HG03280 (cell line): Measurements from ENCODE around the gene TIMM10.

Experiments
- ATAC-seq: cut with Tn5 transposase; IDR thresholded peaks from one replicate; pipeline ENCODE4 v1.9.1; 2021; ENCODE audit warnings: mild to moderate bottlenecking, moderate library complexity; ENCODE audit not compliant: unreplicated experiment

TIMM10 gene

GRCh38 chr11:57506522-57506921, 24.0 kb downstream of the TIMM10 start:
- ATAC-seq = no peak

DNA sequence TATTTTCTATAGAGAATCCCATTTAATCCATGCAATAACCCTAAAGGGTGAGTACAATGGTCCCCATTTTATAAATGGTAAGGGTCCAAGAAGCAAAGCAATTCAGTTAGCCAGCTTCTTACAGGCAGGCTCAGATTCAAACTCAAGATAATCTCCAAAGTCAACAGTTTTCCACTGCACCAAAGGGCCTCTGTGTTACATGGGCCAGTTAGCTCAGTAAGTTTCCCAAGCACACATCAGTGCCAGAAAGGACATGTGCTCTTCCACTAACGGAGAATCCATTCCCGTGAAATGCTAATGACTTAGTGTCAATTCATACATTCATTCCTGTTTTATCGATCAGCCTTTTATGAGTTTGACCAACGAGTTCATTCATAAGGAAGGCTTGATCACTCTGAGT, 26.0 kb downstream of the TIMM10 start:
- no peak for ATAC-seq

DNA sequence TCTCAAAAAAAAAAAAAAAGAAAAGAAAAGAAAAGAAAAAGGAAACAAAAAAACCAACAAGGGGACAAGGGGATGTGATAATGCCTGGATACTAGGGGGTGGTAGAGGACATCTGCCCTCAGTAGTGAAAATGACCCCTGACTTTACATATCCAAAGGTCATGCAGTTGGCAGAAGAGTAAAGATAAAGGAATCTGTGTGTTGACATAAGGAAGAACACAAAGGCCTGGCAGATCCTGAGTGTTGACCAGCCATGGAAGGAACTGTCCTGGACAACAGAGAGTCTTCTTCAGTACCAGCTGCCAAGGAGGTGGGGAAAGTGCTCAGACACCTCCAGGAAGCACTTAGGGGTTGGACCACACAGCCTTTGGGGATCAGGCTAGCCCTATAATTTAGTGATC, 27.7 kb downstream of the TIMM10 start:
- ATAC-seq = no peak

- no peak for ATAC-seq
Observed at GRCh38 chr11:57502376-57502775, 28.2 kb downstream of the TIMM10 start.

- ATAC-seq = no peak
Observed at GRCh38 chr11:57501953-57502352, 28.6 kb downstream of the TIMM10 start.

- no peak for ATAC-seq
Observed at GRCh38 chr11:57500926-57501325, 29.6 kb downstream of the TIMM10 start.

GRCh38 chr11:57500515-57500914, 30.0 kb downstream of the TIMM10 start:
- no peak for ATAC-seq

- ATAC-seq = no peak
Observed at GRCh38 chr11:57499983-57500461, 30.5 kb downstream of the TIMM10 start.

DNA sequence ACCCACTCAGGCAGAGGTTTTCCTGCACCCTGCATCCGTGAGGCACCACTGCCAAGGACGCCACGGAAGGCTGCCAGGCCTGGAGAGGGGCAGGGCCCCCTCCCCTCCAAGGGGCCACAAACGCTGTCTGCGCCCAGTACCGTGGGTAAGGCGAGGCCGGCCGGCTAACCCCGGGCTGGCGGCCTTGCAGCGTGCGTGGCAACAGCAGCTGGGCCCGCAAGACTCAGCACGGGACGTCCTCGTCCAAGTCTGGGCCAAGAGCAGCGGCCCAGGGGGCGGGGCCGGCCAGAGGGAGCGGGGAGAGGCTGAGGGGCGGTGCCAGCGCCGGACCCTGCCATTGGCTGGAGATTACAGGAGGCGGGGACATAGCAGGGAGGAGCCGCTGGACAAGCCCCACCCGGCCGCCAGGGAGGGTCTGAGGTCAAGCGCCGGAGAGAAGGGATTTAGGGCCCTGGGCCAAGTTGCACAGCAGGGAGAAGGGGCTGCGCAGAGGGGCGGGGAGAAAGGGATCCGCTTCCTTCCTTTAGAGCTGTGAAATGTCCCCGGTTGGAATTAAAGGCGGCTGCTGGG, 31.1 kb downstream of the TIMM10 start:
- ATAC-seq = peak; percentile 91

GRCh38 chr11:57498540-57498939, 32.0 kb downstream of the TIMM10 start:
- ATAC-seq = no peak

GRCh38 chr11:57497303-57498247, 33.0 kb downstream of the TIMM10 start:
- no peak for ATAC-seq

GRCh38 chr11:57496109-57496820, 34.3 kb downstream of the TIMM10 start:
- no peak for ATAC-seq

GRCh38 chr11:57493507-57494503, 36.7 kb downstream of the TIMM10 start:
- peak; percentile 85 for ATAC-seq

- no peak for ATAC-seq
Observed at GRCh38 chr11:57491371-57492061, 39.0 kb downstream of the TIMM10 start.

DNA sequence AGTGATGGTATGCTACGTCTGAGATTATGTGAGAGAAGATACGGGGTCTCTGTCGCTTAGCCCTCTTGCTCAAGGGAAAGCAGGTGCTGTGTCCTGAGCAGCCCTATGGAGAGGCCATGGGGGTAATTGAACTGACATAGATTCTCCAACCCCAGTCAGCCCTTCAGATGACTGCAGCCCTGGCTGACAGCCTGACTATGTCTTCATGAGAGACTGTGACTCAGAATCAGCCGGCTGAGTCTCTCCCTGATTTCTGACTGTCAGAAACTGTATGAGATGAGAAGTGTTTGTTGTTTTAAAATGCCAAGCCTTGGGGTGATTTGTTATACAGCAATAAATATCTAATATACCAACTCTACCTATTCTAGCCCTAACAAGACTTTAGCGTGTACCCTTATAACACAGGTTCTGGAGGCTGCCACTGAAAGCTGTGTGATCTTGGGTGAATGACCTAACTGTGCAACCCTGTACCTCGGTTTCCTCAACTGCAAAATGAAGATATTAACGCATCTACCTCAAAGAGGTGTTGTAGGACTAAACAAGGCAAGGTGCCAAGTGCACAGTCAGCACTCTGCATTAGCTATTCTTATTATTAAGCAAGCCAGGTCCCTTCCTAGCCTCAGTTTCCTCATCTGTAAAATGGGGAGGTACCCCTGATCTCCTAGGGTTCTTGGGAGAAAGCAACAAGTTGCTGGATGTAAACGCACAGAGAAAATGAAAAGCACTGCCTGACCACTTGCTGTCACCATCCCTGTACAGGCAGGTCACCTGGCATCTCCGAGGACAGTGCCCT, 39.9 kb downstream of the TIMM10 start:
- no peak for ATAC-seq

DNA sequence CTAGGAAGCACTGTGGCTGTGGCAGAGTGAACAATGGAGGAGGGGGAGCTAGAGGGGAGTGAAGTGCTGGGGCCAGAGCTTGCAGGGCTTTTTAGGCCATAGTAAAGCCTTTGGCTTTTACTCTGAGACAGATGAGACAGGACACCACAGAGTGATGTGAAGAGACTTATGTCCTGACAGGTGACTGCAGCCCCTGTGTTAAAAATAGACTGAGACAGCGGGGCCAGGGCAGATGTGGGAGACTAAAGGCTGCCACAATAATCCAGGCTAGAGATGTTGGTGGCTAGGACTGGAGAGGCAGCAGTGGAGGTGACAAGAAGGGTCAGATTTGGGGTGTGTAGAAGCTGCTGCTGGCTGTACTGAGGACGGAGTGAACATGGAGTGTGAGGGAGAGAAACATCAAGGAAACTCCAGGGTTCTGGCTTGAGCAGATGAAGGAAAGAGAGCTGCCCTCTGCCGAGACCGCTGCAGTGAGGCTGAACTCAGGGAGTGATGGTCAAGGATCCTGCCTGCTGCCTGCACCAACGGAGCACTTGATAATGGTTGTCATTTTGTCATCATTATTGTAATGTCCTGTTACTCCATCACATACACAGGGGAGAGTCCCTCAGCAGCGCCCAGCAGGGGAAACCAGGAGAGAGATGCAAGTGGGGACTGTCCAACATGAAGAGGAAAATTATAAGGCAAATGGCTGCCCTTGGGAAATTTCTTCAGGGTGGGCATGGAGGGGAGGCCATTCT, 42.5 kb downstream of the TIMM10 start:
- no peak for ATAC-seq

GRCh38 chr11:57487021-57487778, 43.4 kb downstream of the TIMM10 start:
- no peak for ATAC-seq
